ENCODE measurements around the gene OXCT1. TPM values are rescaled to one million over a fixed set of nuclear protein-coding genes. Genes with fewer than 3 reads are reported as not detected.

The OXCT1 gene
- total and polyA plus RNA-seq, 2 of the 4 experiments (the other 2 are of a cell fraction): 14.2 to 16.3 TPM

DNA sequence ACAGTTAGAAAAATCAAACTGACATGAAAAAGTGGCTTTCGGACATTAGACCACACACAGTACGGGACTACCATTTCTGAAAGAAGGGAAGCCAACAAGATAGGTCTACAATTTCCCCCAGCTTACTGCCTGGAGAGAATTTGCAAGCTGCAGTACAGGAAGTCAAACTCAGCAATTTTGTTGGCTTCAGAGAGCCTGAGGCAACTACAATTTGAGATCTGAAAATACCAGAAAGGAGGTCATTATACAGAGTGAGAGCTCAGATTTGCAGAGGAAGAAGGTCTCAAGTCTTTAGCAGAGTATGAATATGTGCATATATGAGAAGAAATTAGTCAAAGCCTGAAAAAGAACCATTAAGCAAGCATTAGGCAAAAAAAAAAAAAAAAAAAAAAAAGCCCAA is 83.0 kb downstream of the OXCT1 start:
- H4K20me1 ChIP-seq (ENCODE audit: insufficient read depth, low read length): no peaks in the 10 kb centered on the region
- no peak overlapping the region for H4K91ac ChIP-seq (ENCODE audit: insufficient read depth, low read depth, low read length)
- H2AFZ ChIP-seq (replicated peaks; ENCODE audit: low read length, poor library complexity): no peak overlapping the region
- H3K14ac ChIP-seq (replicated peaks; ENCODE audit: low read depth, low read length): peak overlapping the region; percentile 83; the same call in 1 of the 2 replicates
- no peak overlapping the region for H2BK15ac ChIP-seq (ENCODE audit: low read depth, low read length)
- no peaks in the 10 kb centered on the region for H3K9me1 ChIP-seq (ENCODE audit: insufficient read depth, low read length)
- 0 out of 2 replicates have a peak, but pooled peaks have one; percentile 25 for ATAC-seq (ENCODE audit: low read depth)
- H3K56ac ChIP-seq (ENCODE audit: extremely low read depth, insufficient read depth, low read length): no peak overlapping the region
- dilution Hi-C loops (cut with HindIII; ENCODE audit: low sequenced_read_pairs, unreplicated experiment): no loop called here
- no peak overlapping the region for H2AK5ac ChIP-seq (ENCODE audit: low read depth, low read length)
- 0 out of 2 replicates have a peak overlapping the region, but pooled peaks have one; percentile 1 for H3K4ac ChIP-seq (ENCODE audit: low read depth, low read length)
- H3K4me1 ChIP-seq (ENCODE audit: control insufficient read depth, insufficient read depth, low read length): peaks cover 14% of the 10 kb centered on the region
- CTCF ChIA-PET: no interaction called here
- H3K9me3 ChIP-seq (ENCODE audit: control insufficient read depth, insufficient read depth, low read length): no peaks in the 10 kb centered on the region
- no peak overlapping the region for H4K8ac ChIP-seq (ENCODE audit: low read depth in 2 of 2, low read length in 2 of 2)
- no peak overlapping the region for H4K5ac ChIP-seq (ENCODE audit: low read depth, low read length)
- BruUV-seq (replicated peaks): no TSS peak
- no peak overlapping the region for H3K4me3 ChIP-seq (ENCODE audit: insufficient read depth, low read depth, low read length)
- in situ Hi-C loops (cut with MboI; ENCODE audit: low sequenced_read_pairs): no loop called here
- no peak overlapping the region; the same call in 1 of the 2 replicates for H3K4me2 ChIP-seq (ENCODE audit: low read depth, low read length)
- DNase-seq: peak; percentile 18
- WGBS, 2 experiments (ENCODE audit: extremely low coverage in 2 of 2, insufficient read length in 1 of 2): 100% methylated on average over 2 of the region's 2 CpGs; no CpG with 5 or more reads in 1 of the 2 experiments
- POLR2A ChIA-PET (ENCODE audit: unreplicated experiment): no interaction called here
- H2AK9ac ChIP-seq (replicated peaks; ENCODE audit: low read depth, low read length, poor library complexity): no peak overlapping the region
- H2BK5ac ChIP-seq (ENCODE audit: low read depth, low read length, poor library complexity, severe bottlenecking): no peak overlapping the region
- H3K18ac ChIP-seq (ENCODE audit: low read depth, low read length): peak overlapping the region; percentile 6; the same call in 1 of the 2 replicates
- H2BK120ac ChIP-seq (ENCODE audit: low read depth, low read length): no peak overlapping the region
- no peaks in the 10 kb centered on the region for H3K27me3 ChIP-seq (ENCODE audit: control insufficient read depth, insufficient read depth, low read length)
- intact Hi-C loops (cut with micrococcal nuclease): no loop called here
- peaks cover 3 to 13% of the 10 kb centered on the region in 2 experiments; a peak in 2 of 4 replicates for H3K79me1 ChIP-seq (ENCODE audit: low read depth in 1 of 2, low read length in 2 of 2)
- TF ChIP-seq RCOR1 (IDR thresholded peaks at IDR 0.05; ENCODE audit: insufficient replicate concordance, low read length) (no peak), MAFK (IDR thresholded peaks at IDR 0.05; ENCODE audit: low read depth, low read length) (peak; percentile 57; the same call in 1 of the 2 replicates)
- H3K27ac ChIP-seq (ENCODE audit: insufficient read depth, low read length): no peak overlapping the region
- no peak overlapping the region for H3K23ac ChIP-seq (ENCODE audit: low read depth, low read length)
- no peak overlapping the region for H3K9ac ChIP-seq (ENCODE audit: low read depth, low read length)
- no peak overlapping the region; the same call in 1 of the 2 replicates for H2BK20ac ChIP-seq (ENCODE audit: low read depth, low read length)
- no peaks in the 10 kb centered on the region for H3K36me3 ChIP-seq (ENCODE audit: control insufficient read depth, insufficient read depth, low read length)
